Small intestine (tissue), 7 donors: ENCODE data around the gene NDUFS2. TPM values are rescaled to one million over a fixed set of nuclear protein-coding genes. Genes with fewer than 3 reads are reported as not detected.
"Not testable (repeated sequence)": the region's sequence is repeated elsewhere in the genome, so short reads cannot be mapped to it uniquely, and the experiment has no call there.

Source experiments
- DNase-seq, 2 donors: peaks; one replicate each; pipeline versions ENCODE4 v3.0.0 to v3.0.0-alpha.2; 2013
- FAIRE-seq: peaks from 2 replicates; lab custom pipeline; 2012; peaks lifted over from hg19 to GRCh38; lab: Jason Lieb, UNC
- H3K27ac ChIP-seq, 3 donors: one replicate each; pipeline ENCODE4 v1.5.1; 2013; ENCODE audit warnings: low read length in 2 of 3, mild to moderate bottlenecking in 2 of 3, control low read depth in 1 of 3, inconsistent platforms in 1 of 3, low read depth in 1 of 3, moderate library complexity in 1 of 3
- H3K27me3 ChIP-seq, 3 donors: one replicate each; pipeline ENCODE4 v1.6.1; 2013; ENCODE audit warnings: low read length in 3 of 3, inconsistent platforms in 1 of 3; ENCODE audit not compliant: control insufficient read depth in 3 of 3, insufficient read depth in 3 of 3
- H3K36me3 ChIP-seq, 3 donors: one replicate each; pipeline ENCODE4 v1.6.1; 2013; ENCODE audit warnings: low read length in 3 of 3, inconsistent platforms in 1 of 3, low read depth in 1 of 3, mild to moderate bottlenecking in 1 of 3, moderate library complexity in 1 of 3; ENCODE audit not compliant: control insufficient read depth in 3 of 3, insufficient read depth in 2 of 3
- H3K4me1 ChIP-seq, 3 donors: one replicate each; pipeline ENCODE4 v1.6.1; 2013; ENCODE audit warnings: low read length in 2 of 3, inconsistent platforms in 1 of 3, low read depth in 1 of 3, mild to moderate bottlenecking in 1 of 3, moderate library complexity in 1 of 3; ENCODE audit not compliant: control insufficient read depth in 3 of 3, insufficient read depth in 2 of 3
- H3K4me3 ChIP-seq, 3 donors: one replicate each; pipeline ENCODE4 v1.5.1; 2013; ENCODE audit warnings: low read length in 3 of 3, control low read depth in 1 of 3, inconsistent platforms in 1 of 3, low read depth in 1 of 3, mild to moderate bottlenecking in 1 of 3, moderate library complexity in 1 of 3
- H3K9me3 ChIP-seq, 2 donors: one replicate each; pipeline ENCODE4 v1.6.1; 2013; ENCODE audit warnings: low read depth in 1 of 2, low read length in 1 of 2; ENCODE audit not compliant: control insufficient read depth in 2 of 2, insufficient read depth in 1 of 2
- WGBS, 3 donors: extraction: QIAGEN DNeasy Blood & Tissue Kit; methylation state at CpG; one replicate each; pipeline ENCODE4 v1.1.7; 2013; 5-methylcytosine and 5-hydroxymethylcytosine counted together
- polyA plus RNA-seq, 4 donors: library from polyadenylated mRNA; stranded (reverse) in 3 of 4; unstranded in 1 of 4; fragments of 200-250 nt in 3 of 4; fragments of 120-200 nt in 1 of 4; gene quantifications; one replicate each; pipeline versions ENCODE4 v1.2.1 to v1.2.3, GENCODE V29; 2013
- donor health status: healthy with polysubstance abuse.
- donor health status: control.
- donor health status: control.
- donor health status: Bipolar disorder and iron deficiency.
- donor health status: healthy.

Gene NDUFS2
- polyA plus RNA-seq, 4 donors = 113 to 170 (median 121) TPM

GRCh38 chr1:161244888-161245287 lies 42.7 kb downstream of the NDUFS2 start:
- H3K4me3 ChIP-seq = no peak overlapping the region
- no peak overlapping the region for H3K27ac ChIP-seq
- no peaks in the 10 kb centered on the region for H3K36me3 ChIP-seq
- no peaks in the 10 kb centered on the region for H3K4me1 ChIP-seq
- no peak for DNase-seq
- H3K27me3 ChIP-seq = no peaks in the 10 kb centered on the region
- no peak for FAIRE-seq
- H3K9me3 ChIP-seq = no peaks in the 10 kb centered on the region
- WGBS, 3 donors = 76 to 83% (median 80%) methylated on average over 4 of the region's 4 CpGs

GRCh38 chr1:161250100-161250499 lies 47.9 kb downstream of the NDUFS2 start:
- not testable (repeated sequence) for H3K27ac ChIP-seq, H3K36me3 ChIP-seq, FAIRE-seq, H3K4me1 ChIP-seq, H3K9me3 ChIP-seq, DNase-seq, H3K27me3 ChIP-seq, H3K4me3 ChIP-seq
- WGBS, 3 donors = 89 to 94% (median 89%) methylated on average over 5 of the region's 5 CpGs

GRCh38 chr1:161250829-161251228 lies 48.7 kb downstream of the NDUFS2 start:
- DNase-seq = no peak
- Histone ChIP-seq H3K9me3 (no peaks in the 10 kb centered on the region), H3K27ac (no peak overlapping the region), H3K4me1 (no peaks in the 10 kb centered on the region), H3K4me3 (no peak overlapping the region), H3K27me3 (no peaks in the 10 kb centered on the region), H3K36me3 (no peaks in the 10 kb centered on the region)
- WGBS, 3 donors = 72 to 81% (median 81%) methylated on average over 6 to 7 of the region's 7 CpGs
- FAIRE-seq = no peak

- no peaks in the 10 kb centered on the region for H3K4me1 ChIP-seq
- no peak for FAIRE-seq
- H3K9me3 ChIP-seq = peaks cover 0 to under 1% of the 10 kb centered on the region in 2 donors
- no peak for DNase-seq
- no peaks in the 10 kb centered on the region for H3K36me3 ChIP-seq
- H3K27ac ChIP-seq = no peak overlapping the region
- H3K27me3 ChIP-seq = no peaks in the 10 kb centered on the region
- no peak overlapping the region for H3K4me3 ChIP-seq
- 93 to 99% (median 94%) methylated on average over 8 of the region's 8 CpGs for WGBS, 3 donors
These were observed 49.4 kb downstream of the NDUFS2 start for GRCh38 chr1:161251579-161251978.

- 82 to 85% (median 85%) methylated on average over 5 of the region's 5 CpGs for WGBS, 3 donors
- not testable (repeated sequence) for H3K27ac ChIP-seq, FAIRE-seq
These were observed 53.1 kb downstream of the NDUFS2 start for GRCh38 chr1:161255302-161255701.

GRCh38 chr1:161255955-161256520 lies 53.9 kb downstream of the NDUFS2 start:
- peaks cover 0 to 13% (median 9%) of the 10 kb centered on the region in 3 donors for H3K27me3 ChIP-seq
- H3K36me3 ChIP-seq, H3K4me1 ChIP-seq, DNase-seq, H3K4me3 ChIP-seq, FAIRE-seq, H3K27ac ChIP-seq: not testable (repeated sequence)
- 71 to 84% (median 80%) methylated on average over 4 of the region's 4 CpGs for WGBS, 3 donors
- peaks cover 0 to 14% of the 10 kb centered on the region in 2 donors for H3K9me3 ChIP-seq

More at GRCh38 chr1:161255302-161255701, 53.1 kb downstream of the NDUFS2 start:
- not testable (repeated sequence) for H3K36me3 ChIP-seq, H3K4me1 ChIP-seq, DNase-seq, H3K4me3 ChIP-seq
- H3K9me3 ChIP-seq = peaks cover 0 to 14% of the 10 kb centered on the region in 2 donors
- H3K27me3 ChIP-seq = peaks cover 0 to 13% (median 9%) of the 10 kb centered on the region in 3 donors

- H3K9me3 ChIP-seq = peaks cover 0 to 14% of the 10 kb centered on the region in 2 donors
- FAIRE-seq = not testable (repeated sequence)
- 88 to 96% (median 90%) methylated on average over 5 of the region's 5 CpGs for WGBS, 3 donors
These were observed 54.9 kb downstream of the NDUFS2 start for GRCh38 chr1:161257109-161257508.

GRCh38 chr1:161258439-161259344 lies 56.5 kb downstream of the NDUFS2 start, which contains the start of gene PCP4L1:
PCP4L1 (plus strand) TSS chr1:161258745; CDS start chr1:161258975, 230 bp downstream.
- Histone ChIP-seq H3K4me3 (peak within 1 kb of the TSS in 2 of 3 donors; percentile 48 to 57), H3K9me3 (peaks cover 0 to 14% of the 10 kb centered on the region in 2 donors), H3K36me3 (no peaks in the 10 kb centered on the region), H3K27me3 (peaks cover 0 to 13% (median 9%) of the 10 kb centered on the region in 3 donors), H3K4me1 (peaks cover 0 to 19% (median 4%) of the 10 kb centered on the region in 3 donors), H3K27ac (no peak within 1 kb of the TSS)
- DNase-seq = peak; percentile 65 to 82
- 2 to 4% (median 4%) methylated on average over 59 to 62 of the region's 62 CpGs for whole genome bisulfite sequencing, 3 donors
- no peak for FAIRE-seq

More at GRCh38 chr1:161257109-161257508, 54.9 kb downstream of the NDUFS2 start:
- Histone ChIP-seq H3K4me1 (peaks cover 0 to 19% (median 4%) of the 10 kb centered on the region in 3 donors), H3K27me3 (peaks cover 0 to 13% (median 9%) of the 10 kb centered on the region in 3 donors)
- H3K4me3 ChIP-seq, DNase-seq, H3K27ac ChIP-seq, H3K36me3 ChIP-seq: not testable (repeated sequence)
